T-helper 9 cell (primary cell): ENCODE data around the gene HMGCR.
A peak's percentile ranks its signal among the peaks of the same experiment; 100 is the strongest.
"Not testable (repeated sequence)": the region's sequence is repeated elsewhere in the genome, so short reads cannot be mapped to it uniquely, and the experiment has no call there.

Experiments used
- DNase-seq: peaks from one replicate; pipeline ENCODE4 v3.0.0-alpha.2; 2020
- total RNA-seq, 2 donors: gene quantifications; one replicate each; lab custom pipeline; 2026; lab: John Stamatoyannopoulos, UW

The HMGCR gene
- total RNA-seq = 59.6 to 114 reads per million in 2 donors

DNA sequence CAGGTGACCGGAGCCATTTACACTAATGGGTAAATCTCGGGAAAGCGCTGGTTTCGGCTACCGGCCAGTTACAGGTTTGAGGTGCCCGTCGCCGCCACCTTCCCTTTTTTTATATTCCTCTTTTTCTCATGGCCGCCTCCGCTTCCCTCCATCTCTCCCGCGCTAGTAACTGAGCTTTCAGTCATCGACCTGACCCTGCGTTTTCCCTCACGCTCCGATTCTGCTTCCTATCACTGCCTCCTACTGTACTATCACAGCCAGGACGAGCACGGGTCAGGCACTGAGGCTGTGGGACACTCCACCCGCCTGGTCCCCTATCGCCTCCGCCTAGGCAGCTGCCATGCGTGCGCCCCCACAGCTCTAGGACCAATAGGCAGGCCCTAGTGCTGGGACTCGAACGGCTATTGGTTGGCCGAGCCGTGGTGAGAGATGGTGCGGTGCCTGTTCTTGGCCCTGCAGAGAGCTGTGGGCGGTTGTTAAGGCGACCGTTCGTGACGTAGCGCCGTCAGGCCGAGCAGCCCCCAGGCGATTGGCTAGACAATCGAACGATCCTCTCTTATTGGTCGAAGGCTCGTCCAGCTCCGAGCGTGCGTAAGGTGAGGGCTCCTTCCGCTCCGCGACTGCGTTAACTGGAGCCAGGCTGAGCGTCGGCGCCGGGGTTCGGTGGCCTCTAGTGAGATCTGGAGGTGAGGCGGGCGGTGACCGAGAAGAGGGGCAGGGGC is at the start of gene HMGCR:
TSS of gene HMGCR (plus strand) at position 606 of the 722 bp plus-strand sequence. CDS start 5,386 bp downstream, outside the sequence.
- DNase-seq = peak; percentile 92

GRCh38 chr5:75291844-75292243 is 45.2 kb upstream of the HMGCR start:
- DNase-seq = not testable (repeated sequence)

DNA sequence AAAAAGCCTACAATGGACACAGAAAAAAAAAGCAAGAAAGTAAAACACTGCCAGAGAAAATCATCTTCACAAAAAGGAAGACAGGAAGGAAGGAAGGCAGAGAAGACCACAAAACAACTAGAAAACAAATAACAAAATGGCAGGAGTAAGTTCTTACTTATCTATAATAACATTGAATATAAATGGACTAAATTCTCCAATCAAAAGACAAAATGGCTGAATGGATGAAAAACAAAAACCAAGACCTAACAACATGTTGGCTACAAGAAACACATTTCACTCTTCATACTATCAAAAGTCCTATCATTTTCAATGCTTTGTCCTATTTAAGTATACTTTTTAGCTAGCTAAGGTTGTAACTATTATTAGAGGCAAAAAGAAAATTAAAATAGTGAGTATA is 36.9 kb upstream of the HMGCR start:
- no peak for DNase-seq

GRCh38 chr5:75303419-75303818 is 33.6 kb upstream of the HMGCR start:
- no peak for DNase-seq

GRCh38 chr5:75304486-75304885 is 32.5 kb upstream of the HMGCR start:
- DNase-seq = not testable (repeated sequence)

GRCh38 chr5:75306746-75307145 is 30.3 kb upstream of the HMGCR start:
- no peak for DNase-seq

DNA sequence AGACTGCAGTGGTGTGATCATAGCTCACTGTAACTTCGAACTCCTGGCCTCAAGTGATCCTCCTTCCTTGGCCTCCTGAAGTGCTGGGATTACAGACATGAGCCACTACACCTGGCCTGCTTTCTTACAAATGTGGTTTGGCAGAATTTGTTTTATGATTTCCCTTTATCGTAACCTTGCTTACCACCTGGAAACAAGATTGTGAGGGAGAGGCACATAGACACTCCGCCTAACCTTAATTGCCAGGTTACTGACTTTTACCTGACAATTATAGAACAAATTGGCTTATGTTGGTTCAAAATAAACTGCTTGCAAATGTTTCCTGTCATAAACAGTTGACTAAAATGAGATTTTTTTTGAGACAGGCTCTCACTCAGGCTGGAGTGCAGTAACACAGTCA is 26.8 kb upstream of the HMGCR start:
- DNase-seq = no peak

- DNase-seq = not testable (repeated sequence)
Measured at GRCh38 chr5:75319148-75319547, 17.9 kb upstream of the HMGCR start.

DNA sequence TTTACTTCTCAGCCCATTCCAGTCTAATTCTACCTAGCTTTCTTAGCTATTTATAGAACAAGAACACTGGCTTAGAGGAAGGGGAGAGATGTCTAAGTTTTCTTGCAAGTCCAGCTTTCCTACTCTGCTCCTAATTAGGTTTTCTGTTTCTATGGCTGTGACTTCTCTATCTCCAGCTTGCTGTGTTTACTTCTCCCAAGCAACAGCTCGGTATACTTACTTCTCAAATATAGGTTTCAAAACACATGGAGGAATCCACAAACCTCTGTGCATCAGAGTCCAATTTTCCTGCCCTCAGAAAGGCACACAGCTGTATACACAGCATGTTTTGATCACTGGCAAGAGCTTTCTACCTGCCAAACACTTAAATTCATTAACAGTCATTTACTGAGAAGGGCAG is 17.4 kb upstream of the HMGCR start:
- no peak for DNase-seq

DNA sequence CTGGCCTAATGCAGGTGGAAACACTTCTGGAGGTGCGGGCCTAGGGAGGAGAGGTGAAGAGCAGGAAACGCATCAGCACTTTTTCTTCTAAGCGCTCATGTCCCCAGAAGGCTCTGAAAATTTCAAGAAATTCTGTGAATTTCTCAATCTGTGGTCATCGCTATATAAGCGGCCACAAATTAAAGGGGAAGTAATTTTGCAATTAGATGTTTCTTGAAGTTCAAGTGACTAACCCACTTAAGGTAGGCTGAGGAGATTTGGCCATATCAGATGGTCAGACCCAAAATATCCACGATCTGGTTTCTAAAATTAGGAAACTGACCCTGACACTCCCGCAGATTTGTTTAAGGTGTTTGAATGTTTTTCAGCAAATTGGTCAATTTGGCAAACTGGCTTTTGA is 16.6 kb upstream of the HMGCR start:
- DNase-seq = no peak

DNA sequence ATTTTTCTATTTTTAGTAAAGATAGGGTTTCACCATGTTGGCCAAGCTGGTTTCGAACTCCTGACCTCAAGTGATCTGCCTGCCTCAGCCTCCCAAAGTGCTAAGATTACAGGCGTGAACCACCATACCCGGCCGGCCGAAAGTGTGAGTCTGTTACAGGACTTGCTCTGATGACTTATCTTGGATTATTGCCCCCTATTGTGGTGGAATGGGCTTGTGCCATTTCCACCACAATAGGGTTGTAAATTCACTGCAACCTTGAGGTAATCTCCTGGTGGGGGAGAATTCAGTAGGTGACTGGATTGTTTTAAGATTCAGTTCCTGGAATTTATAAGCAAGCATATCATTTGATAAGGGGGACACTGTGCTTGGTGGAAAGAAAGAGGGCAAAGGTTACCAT is 15.0 kb upstream of the HMGCR start:
- no peak for DNase-seq

- DNase-seq = no peak
Measured at GRCh38 chr5:75324791-75325190, 12.2 kb upstream of the HMGCR start.

DNA sequence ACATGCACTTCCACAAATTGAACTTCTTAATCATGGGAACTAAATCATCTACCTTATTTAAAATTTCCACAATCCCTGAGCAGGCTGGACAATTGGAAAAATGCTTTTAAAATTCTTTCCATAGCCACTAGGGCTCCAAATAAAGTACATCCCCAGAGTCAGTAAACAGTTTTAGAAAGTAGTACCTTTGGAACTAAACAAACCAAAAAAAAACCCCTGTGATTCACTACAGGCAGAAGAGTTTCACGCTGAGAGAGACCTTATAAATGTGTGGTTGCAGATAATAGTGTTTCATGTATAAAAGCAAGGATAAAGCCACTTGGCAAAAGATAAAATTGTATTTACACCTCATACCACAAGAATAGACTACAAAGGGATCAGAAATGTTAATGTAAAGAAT is 11.8 kb upstream of the HMGCR start:
- no peak for DNase-seq

- no peak for DNase-seq
Measured at GRCh38 chr5:75330404-75330803, 6.6 kb upstream of the HMGCR start.

DNA sequence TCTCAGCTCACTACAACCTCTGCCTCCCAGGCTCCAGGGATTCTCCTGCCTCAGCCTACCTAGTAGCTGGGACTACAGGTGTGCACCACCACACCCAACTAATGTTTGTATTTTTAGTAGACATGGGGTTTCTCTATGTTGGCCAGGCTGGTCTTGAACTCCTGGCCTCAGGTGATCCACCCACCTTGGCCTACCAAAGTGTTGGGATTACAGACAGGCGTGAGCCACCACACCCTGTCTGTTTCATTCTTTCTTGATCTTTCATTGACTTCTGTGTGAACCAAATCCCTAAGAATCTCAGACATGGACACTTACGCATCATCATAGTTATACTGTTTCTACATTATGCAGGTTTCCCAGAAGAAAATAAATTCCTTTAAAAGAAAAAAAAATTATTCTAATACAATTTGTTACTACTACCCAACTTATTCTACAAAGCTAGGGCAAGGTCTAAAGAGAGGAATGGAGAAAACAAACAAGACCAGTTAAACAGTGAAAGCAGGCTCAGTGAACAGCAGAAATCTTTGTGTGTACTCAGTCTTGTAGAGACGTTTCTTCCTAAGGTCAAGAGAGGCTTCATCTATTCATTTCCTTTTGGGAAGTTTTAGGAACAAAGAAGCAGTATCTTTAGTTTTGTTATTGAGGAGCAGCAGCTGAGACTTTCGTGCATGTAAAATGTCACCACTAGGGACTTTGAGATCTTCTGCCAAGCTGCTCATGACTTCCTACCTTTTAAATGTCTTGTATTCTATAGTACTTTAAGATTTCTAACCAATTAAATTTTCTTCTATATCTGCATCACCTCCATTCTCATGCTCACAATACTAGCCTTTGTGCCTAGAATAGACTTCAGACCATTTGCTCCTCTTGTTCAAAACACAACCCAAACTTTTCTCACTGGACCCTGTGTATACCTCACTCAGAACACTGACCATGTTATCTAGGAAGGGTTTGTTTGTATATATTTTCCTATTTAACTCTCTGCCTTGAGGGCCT is 5.6 kb upstream of the HMGCR start:
- DNase-seq = no peak

- DNase-seq = not testable (repeated sequence)
Measured at GRCh38 chr5:75333759-75334158, 3.3 kb upstream of the HMGCR start.

- DNase-seq = not testable (repeated sequence)
Measured at GRCh38 chr5:75334413-75334812, 2.6 kb upstream of the HMGCR start.

DNA sequence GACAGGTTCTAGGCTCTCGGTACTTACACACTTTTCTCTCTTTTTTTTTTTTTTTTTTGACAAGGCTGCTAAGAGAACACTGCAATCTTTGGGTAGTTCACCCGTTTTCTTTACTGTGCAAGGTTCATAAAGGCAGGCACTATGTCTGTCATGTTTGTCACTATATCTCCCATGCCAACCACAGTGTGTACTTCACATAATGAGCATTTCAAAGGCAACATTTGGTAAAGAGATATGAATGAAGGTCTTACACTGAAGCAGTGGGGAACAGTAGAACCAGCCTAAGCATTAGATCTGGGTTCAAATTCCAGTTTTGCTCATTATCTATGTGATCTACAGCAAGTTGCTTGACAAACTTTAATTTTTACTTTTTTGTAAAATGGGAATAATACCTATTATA is 1.5 kb upstream of the HMGCR start:
- DNase-seq = no peak

DNA sequence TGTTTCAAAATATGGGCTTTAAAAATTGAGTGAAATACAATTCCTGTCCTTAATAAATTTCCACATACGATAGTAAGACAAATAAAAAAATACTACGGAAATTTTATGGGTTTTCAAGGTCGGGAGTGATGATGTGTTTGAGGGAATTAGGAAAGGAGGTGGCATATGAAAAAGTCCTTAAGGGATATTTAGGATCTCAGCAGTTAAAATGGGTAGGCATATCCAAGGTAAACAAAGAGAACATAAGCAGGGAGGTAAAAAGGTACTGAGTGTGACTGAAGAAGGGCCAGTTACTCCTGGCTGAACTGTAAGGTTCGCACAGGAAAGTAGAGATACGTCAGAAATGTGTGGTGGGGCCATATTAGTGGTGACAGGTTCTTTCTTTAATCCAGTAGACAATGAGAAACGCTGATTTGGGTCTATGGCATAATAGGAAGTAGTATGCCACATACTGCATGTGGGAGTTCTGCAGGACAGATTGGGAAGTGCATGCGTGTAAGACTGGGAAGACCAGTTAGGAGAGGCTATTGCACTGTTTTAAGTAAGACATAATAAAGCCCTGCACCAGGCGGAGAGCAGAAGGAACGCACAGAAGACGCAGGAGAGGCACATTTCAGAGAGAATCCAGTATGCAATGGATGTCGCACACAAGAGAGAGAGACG is 937 bp upstream of the HMGCR start:
- peak; percentile 2 for DNase-seq

DNA sequence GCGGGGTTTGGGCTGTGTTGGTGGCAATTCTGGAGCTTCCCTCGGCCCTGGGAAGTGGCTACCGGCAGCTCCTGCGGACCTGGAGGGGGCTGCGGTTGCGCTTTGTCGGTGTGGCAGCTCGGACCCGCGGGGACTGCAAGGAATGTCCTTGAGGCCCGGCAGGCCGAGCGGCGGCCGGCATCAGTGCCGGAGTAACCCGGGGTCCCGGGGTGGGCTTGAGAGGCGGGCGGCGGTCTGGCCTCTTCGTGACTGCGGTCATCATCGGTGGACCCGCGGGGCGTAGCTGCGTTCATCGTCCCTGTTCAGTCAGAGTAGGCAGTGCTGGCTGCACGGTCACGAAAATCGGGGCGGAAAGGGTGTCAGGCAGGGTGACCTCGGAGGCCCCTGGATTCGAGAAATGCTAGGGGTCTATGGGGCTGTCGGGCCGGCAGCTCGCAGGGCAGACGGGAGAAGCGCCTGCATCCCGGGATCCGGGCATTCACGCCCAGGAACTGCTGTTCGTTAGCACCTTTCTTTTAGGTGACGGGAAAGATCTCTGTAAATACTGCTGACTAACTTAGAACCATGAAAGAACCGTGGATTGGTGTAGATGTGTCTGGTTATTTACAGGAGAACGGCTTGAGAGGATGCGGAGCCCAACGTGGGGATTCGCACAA is 474 bp downstream of the HMGCR start:
- DNase-seq = peak; percentile 20

- no peak for DNase-seq
Measured at GRCh38 chr5:75338408-75338807, 1.4 kb downstream of the HMGCR start.

- DNase-seq = no peak
Measured at GRCh38 chr5:75340714-75341478, 3.9 kb downstream of the HMGCR start.
